Nephron progenitor cell (in vitro differentiated cells): ENCODE results near the gene RSPRY1.
"Not testable (repeated sequence)": the region's sequence is repeated elsewhere in the genome, so short reads cannot be mapped to it uniquely, and the experiment has no call there.

Source experiments
- DNase-seq: peaks from one replicate; pipeline ENCODE4 v3.0.0; 2021
- H3K27ac Mint-ChIP-seq: 2 replicates; pipeline ENCODE4 v1.8.0; 2021; ENCODE audit warnings: mild to moderate bottlenecking, moderate library complexity, mixed read lengths
- H3K27me3 Mint-ChIP-seq: 2 replicates; pipeline ENCODE4 v1.8.0; 2021; ENCODE audit warnings: mild to moderate bottlenecking, low read depth, mixed read lengths; ENCODE audit not compliant: poor library complexity
- H3K36me3 Mint-ChIP-seq: 2 replicates; pipeline ENCODE4 v1.8.0; 2021; ENCODE audit warnings: low read depth, mixed read lengths
- H3K4me1 Mint-ChIP-seq: 2 replicates; pipeline ENCODE4 v1.8.0; 2021; ENCODE audit warnings: mixed read lengths
- H3K4me3 Mint-ChIP-seq: 2 replicates; pipeline ENCODE4 v1.8.0; 2021; ENCODE audit warnings: mild to moderate bottlenecking, moderate library complexity, mixed read lengths
- H3K9me3 Mint-ChIP-seq: 2 replicates; pipeline ENCODE4 v1.8.0; 2021; ENCODE audit warnings: mild to moderate bottlenecking, moderate library complexity, mixed read lengths
- CTCF ChIP-seq: fragments of 200-600 bp; sonication (generic); IDR thresholded peaks from 2 replicates; pipeline ENCODE4 v1.5.0; 2021; ENCODE audit warnings: antibody characterized with exemption

RSPRY1 gene

GRCh38 chr16:57270221-57271062 lies 84.3 kb downstream of the RSPRY1 start:
- H3K9me3 Mint-ChIP-seq, result no peaks in the 10 kb centered on the region
- DNase-seq, result no peak
- H3K4me3 Mint-ChIP-seq, result no peak overlapping the region
- peaks cover 18% of the 10 kb centered on the region for H3K4me1 Mint-ChIP-seq
- H3K27ac Mint-ChIP-seq, result no peak overlapping the region
- no peak for TF ChIP-seq CTCF
- H3K27me3 Mint-ChIP-seq, result peaks cover 17% of the 10 kb centered on the region
- H3K36me3 Mint-ChIP-seq, result no peaks in the 10 kb centered on the region

GRCh38 chr16:57271063-57271345 lies 84.9 kb downstream of the RSPRY1 start:
- no peak for TF ChIP-seq CTCF
- Mint-ChIP-seq H3K27me3 (peaks cover 20% of the 10 kb centered on the region), H3K4me1 (peaks cover 17% of the 10 kb centered on the region), H3K36me3 (no peaks in the 10 kb centered on the region), H3K27ac (no peak overlapping the region), H3K9me3 (no peaks in the 10 kb centered on the region), H3K4me3 (no peak overlapping the region)
- no peak for DNase-seq

GRCh38 chr16:57271867-57272495 lies 85.9 kb downstream of the RSPRY1 start:
- DNase-seq, result no peak
- Mint-ChIP-seq H3K27ac (no peak overlapping the region), H3K36me3 (no peaks in the 10 kb centered on the region), H3K4me1 (peaks cover 8% of the 10 kb centered on the region), H3K27me3 (peaks cover 21% of the 10 kb centered on the region), H3K9me3 (no peaks in the 10 kb centered on the region), H3K4me3 (no peak overlapping the region)
- no peak for TF ChIP-seq CTCF

- no peak for TF ChIP-seq CTCF
- no peak overlapping the region for H3K27ac Mint-ChIP-seq
- no peak for DNase-seq
- no peak overlapping the region for H3K4me3 Mint-ChIP-seq
- no peaks in the 10 kb centered on the region for H3K4me1 Mint-ChIP-seq
- no peaks in the 10 kb centered on the region for H3K36me3 Mint-ChIP-seq
- H3K27me3 Mint-ChIP-seq, result peaks cover 21% of the 10 kb centered on the region
- no peaks in the 10 kb centered on the region for H3K9me3 Mint-ChIP-seq
These were observed 87.2 kb downstream of the RSPRY1 start for GRCh38 chr16:57273359-57273758.

GRCh38 chr16:57273826-57274225 lies 87.7 kb downstream of the RSPRY1 start:
- H3K27ac Mint-ChIP-seq, result no peak overlapping the region
- DNase-seq, result no peak
- H3K4me3 Mint-ChIP-seq, result no peak overlapping the region
- H3K4me1 Mint-ChIP-seq, result no peaks in the 10 kb centered on the region
- no peaks in the 10 kb centered on the region for H3K9me3 Mint-ChIP-seq
- peaks cover 25% of the 10 kb centered on the region for H3K27me3 Mint-ChIP-seq
- no peak for TF ChIP-seq CTCF
- H3K36me3 Mint-ChIP-seq, result no peaks in the 10 kb centered on the region

- not testable (repeated sequence) for H3K4me3 Mint-ChIP-seq, H3K36me3 Mint-ChIP-seq, H3K9me3 Mint-ChIP-seq, DNase-seq, H3K4me1 Mint-ChIP-seq, H3K27ac Mint-ChIP-seq
- peaks cover 36% of the 10 kb centered on the region for H3K27me3 Mint-ChIP-seq
These were observed 89.8 kb downstream of the RSPRY1 start for GRCh38 chr16:57275946-57276345.
